EH (cell line): ENCODE measurements around the gene SUPT6H.
"Not testable (repeated sequence)": the region's sequence is repeated elsewhere in the genome, so short reads cannot be mapped to it uniquely, and the experiment has no call there.

Experiments
- DNase-seq: peaks from one replicate; pipeline ENCODE4 v3.0.0-alpha.2; 2015; ENCODE audit warnings: low read depth

SUPT6H gene

GRCh38 chr17:28648698-28649097, 13.3 kb upstream of the SUPT6H start:
- DNase-seq = no peak

- DNase-seq = no peak
Measured at GRCh38 chr17:28655160-28655559, 6.8 kb upstream of the SUPT6H start.

GRCh38 chr17:28657756-28658155, 4.2 kb upstream of the SUPT6H start:
- DNase-seq = peak; percentile 46

GRCh38 chr17:28658342-28658741, 3.7 kb upstream of the SUPT6H start:
- not testable (repeated sequence) for DNase-seq

- not testable (repeated sequence) for DNase-seq
Measured at GRCh38 chr17:28658766-28659496, 3.1 kb upstream of the SUPT6H start.

GRCh38 chr17:28659497-28659881, 2.5 kb upstream of the SUPT6H start:
- not testable (repeated sequence) for DNase-seq

- no peak for DNase-seq
Measured at GRCh38 chr17:28662527-28662829, 473 bp downstream of the SUPT6H start.

GRCh38 chr17:28663723-28664122, 1.7 kb downstream of the SUPT6H start:
- DNase-seq = no peak

GRCh38 chr17:28665994-28666393, 4.0 kb downstream of the SUPT6H start:
- DNase-seq = no peak

- DNase-seq = no peak
Measured at GRCh38 chr17:28667870-28668269, 5.9 kb downstream of the SUPT6H start.

GRCh38 chr17:28669918-28670317, 7.9 kb downstream of the SUPT6H start:
- no peak for DNase-seq

- DNase-seq = no peak
Measured at GRCh38 chr17:28675490-28675889, 13.5 kb downstream of the SUPT6H start.

GRCh38 chr17:28675980-28676379, 14.0 kb downstream of the SUPT6H start:
- no peak for DNase-seq

GRCh38 chr17:28682655-28683054, 20.6 kb downstream of the SUPT6H start:
- DNase-seq = no peak

- peak; percentile 66 for DNase-seq
Measured at GRCh38 chr17:28684963-28685362, 23.0 kb downstream of the SUPT6H start.

GRCh38 chr17:28685366-28685765, 23.4 kb downstream of the SUPT6H start:
- DNase-seq = no peak

- no peak for DNase-seq
Measured at GRCh38 chr17:28686296-28686695, 24.3 kb downstream of the SUPT6H start.

GRCh38 chr17:28688481-28688880, 26.5 kb downstream of the SUPT6H start:
- DNase-seq = no peak

GRCh38 chr17:28689011-28689410, 27.0 kb downstream of the SUPT6H start:
- no peak for DNase-seq

GRCh38 chr17:28693869-28694268, 31.9 kb downstream of the SUPT6H start:
- DNase-seq = no peak

GRCh38 chr17:28698253-28698941, 36.4 kb downstream of the SUPT6H start:
- DNase-seq = no peak

- DNase-seq = no peak
Measured at GRCh38 chr17:28700278-28700677, 38.3 kb downstream of the SUPT6H start.

GRCh38 chr17:28700830-28701492, 39.0 kb downstream of the SUPT6H start:
- no peak for DNase-seq
